Thymus (tissue), 11 donors: Measurements from ENCODE around the gene NSG2. TPM values are rescaled to one million over a fixed set of nuclear protein-coding genes. Genes with fewer than 3 reads are reported as not detected.
"Not testable (repeated sequence)": the region's sequence is repeated elsewhere in the genome, so short reads cannot be mapped to it uniquely, and the experiment has no call there.

Experiments
- DNase-seq, 9 donors: peaks; one replicate each; pipeline ENCODE4 v3.0.0-alpha.2; 2013; ENCODE audit warnings: low spot score in 9 of 9, low read depth in 6 of 9, missing footprints in 1 of 9
- H3K27ac ChIP-seq, 2 donors: one replicate each; pipeline ENCODE4 v1.5.1; 2013; ENCODE audit warnings: control low read depth in 1 of 2, low read depth in 1 of 2, low read length in 1 of 2, mild to moderate bottlenecking in 1 of 2, moderate library complexity in 1 of 2
- H3K27me3 ChIP-seq, 2 donors: one replicate each; pipeline ENCODE4 v1.5.1; 2013; ENCODE audit warnings: low read length in 1 of 2; ENCODE audit not compliant: control insufficient read depth in 2 of 2, insufficient read depth in 1 of 2
- H3K36me3 ChIP-seq, 2 donors: one replicate each; pipeline ENCODE4 v1.5.1; 2013; ENCODE audit warnings: low read length in 1 of 2, mild to moderate bottlenecking in 1 of 2, moderate library complexity in 1 of 2; ENCODE audit not compliant: control insufficient read depth in 2 of 2, insufficient read depth in 2 of 2
- H3K4me1 ChIP-seq, 2 donors: one replicate each; pipeline ENCODE4 v1.5.1; 2013; ENCODE audit warnings: low read length in 2 of 2; ENCODE audit not compliant: control insufficient read depth in 2 of 2, insufficient read depth in 2 of 2
- H3K4me3 ChIP-seq, 2 donors: one replicate each; pipeline ENCODE4 v1.5.1; 2013; ENCODE audit warnings: low read length in 2 of 2, control low read depth in 1 of 2, mild to moderate bottlenecking in 1 of 2
- H3K9me3 ChIP-seq, 2 donors: one replicate each; pipeline ENCODE4 v1.5.1; 2013; ENCODE audit warnings: low read length in 1 of 2, mild to moderate bottlenecking in 1 of 2; ENCODE audit not compliant: control insufficient read depth in 2 of 2, insufficient read depth in 1 of 2
- WGBS: extraction: QIAGEN DNeasy Blood & Tissue Kit; methylation state at CpG from one replicate; pipeline ENCODE4 v1.1.7; 2013; 5-methylcytosine and 5-hydroxymethylcytosine counted together
- polyA plus RNA-seq: library from polyadenylated mRNA; stranded (reverse); fragments of 200-250 nt; gene quantifications from one replicate; pipeline ENCODE4 v1.2.3, GENCODE V29; 2013
- total RNA-seq: library from RNA; stranded (reverse); fragments of 120-200 nt; gene quantifications from one replicate; pipeline ENCODE4 v1.2.4, GENCODE V29; 2013
- donor health status: healthy.

NSG2 gene
- total and polyA plus RNA-seq, 2 donors, result 0.05 to 0.41 TPM

DNA sequence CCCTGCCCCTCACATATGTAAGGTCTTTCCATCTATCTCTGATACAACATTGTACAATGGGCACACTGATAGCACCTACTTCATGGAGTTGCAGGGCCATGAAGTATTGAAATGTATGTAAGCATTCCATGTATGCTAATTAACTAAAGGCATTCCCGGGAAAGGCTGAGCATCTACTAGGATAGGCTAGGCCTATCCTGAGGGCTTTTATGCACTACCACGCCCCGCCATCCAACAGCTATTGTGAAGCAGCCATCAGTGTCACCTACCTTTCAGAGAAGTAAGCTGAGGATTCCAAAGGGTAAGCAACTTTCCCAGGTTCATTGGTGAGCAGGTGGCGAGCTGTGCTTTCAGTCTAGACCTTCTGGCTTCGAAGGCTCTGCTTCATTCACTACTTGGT lies 47.6 kb downstream of the NSG2 start:
- 83% methylated on average over 5 of the region's 5 CpGs for WGBS
- no peaks in the 10 kb centered on the region for H3K27me3 ChIP-seq
- DNase-seq, result no peak

DNA sequence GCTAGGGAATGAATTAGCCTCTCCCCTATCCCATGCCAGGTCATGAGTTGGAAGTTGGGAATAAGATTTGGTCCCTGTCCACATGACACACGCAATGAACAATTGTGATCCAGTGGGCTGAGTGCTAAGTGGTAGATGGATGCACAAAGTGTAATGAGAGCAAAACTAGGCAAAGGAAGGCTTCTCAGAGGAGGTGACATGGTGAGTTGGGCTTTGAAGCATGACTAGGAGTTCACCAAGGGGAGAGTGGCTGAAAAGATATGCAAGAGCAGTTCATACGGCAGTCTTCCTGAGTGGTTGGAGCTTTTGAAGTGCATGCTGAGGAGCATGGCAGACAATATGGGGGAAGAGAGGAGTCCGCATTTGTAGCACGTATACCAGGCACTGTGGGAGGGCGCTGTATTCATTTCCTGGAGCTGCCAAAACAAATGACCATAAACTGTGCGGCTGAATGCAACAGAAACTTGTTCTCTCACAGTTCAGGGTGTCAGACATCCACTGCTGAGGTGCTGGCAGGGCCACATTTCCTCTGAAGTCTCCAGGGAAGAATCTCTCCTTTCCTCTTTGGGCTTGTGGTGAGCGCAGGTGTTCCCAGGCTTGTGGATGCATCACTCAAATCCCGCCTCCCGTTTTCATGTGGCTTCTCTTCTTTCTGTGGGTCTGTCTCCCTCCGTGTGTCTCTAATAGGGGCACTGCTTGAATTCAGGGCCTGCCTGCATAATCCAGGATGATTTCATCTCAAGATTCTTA lies 49.5 kb downstream of the NSG2 start:
- DNase-seq, result no peak
- H3K27me3 ChIP-seq, result no peaks in the 10 kb centered on the region
- H3K4me1 ChIP-seq, result no peaks in the 10 kb centered on the region
- 63% methylated on average over 10 of the region's 10 CpGs for WGBS
- H3K27ac ChIP-seq, result no peak overlapping the region
- no peak overlapping the region for H3K4me3 ChIP-seq
- H3K9me3 ChIP-seq, result no peaks in the 10 kb centered on the region
- no peaks in the 10 kb centered on the region for H3K36me3 ChIP-seq

More for the DNA sequence above, 47.6 kb downstream of the NSG2 start:
- Histone ChIP-seq H3K27ac (no peak overlapping the region), H3K36me3 (no peaks in the 10 kb centered on the region), H3K4me1 (no peaks in the 10 kb centered on the region), H3K4me3 (no peak overlapping the region), H3K9me3 (no peaks in the 10 kb centered on the region)

- Histone ChIP-seq H3K9me3 (no peaks in the 10 kb centered on the region), H3K4me1 (no peaks in the 10 kb centered on the region), H3K36me3 (no peaks in the 10 kb centered on the region), H3K4me3 (no peak overlapping the region), H3K27me3 (no peaks in the 10 kb centered on the region), H3K27ac (no peak overlapping the region)
- no peak for DNase-seq
- 79% methylated on average over 6 of the region's 6 CpGs for WGBS
These were observed 51.1 kb downstream of the NSG2 start for GRCh38 chr5:174096619-174097018.

- Histone ChIP-seq H3K4me1 (no peaks in the 10 kb centered on the region), H3K27ac (no peak overlapping the region), H3K4me3 (no peak overlapping the region), H3K9me3 (no peaks in the 10 kb centered on the region), H3K27me3 (no peaks in the 10 kb centered on the region), H3K36me3 (no peaks in the 10 kb centered on the region)
- DNase-seq, result no peak
- WGBS, result 91% methylated on average over 4 of the region's 4 CpGs
These were observed 52.1 kb downstream of the NSG2 start for GRCh38 chr5:174097486-174098185.

GRCh38 chr5:174098694-174099093 lies 53.2 kb downstream of the NSG2 start:
- H3K9me3 ChIP-seq, result no peaks in the 10 kb centered on the region

DNA sequence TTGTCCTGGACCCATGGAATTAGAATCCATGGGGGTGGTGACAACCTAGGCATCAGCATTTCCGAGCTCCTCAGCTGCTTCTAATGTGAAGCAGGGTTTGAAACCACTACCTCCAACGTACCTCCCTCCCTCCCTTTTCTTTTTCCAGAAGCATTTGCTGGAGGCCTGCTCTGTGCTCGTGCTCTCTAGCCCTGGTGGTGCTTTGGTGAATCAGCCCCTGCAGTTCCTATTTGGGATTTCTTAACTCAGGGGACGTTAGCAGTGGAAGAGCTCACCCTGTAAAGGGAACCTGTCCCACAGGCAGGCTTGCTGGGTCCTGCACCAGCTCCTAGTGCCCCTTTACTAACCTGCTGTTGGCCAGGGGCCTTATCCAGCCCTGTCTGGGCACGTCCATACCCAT lies 55.0 kb downstream of the NSG2 start:
- Histone ChIP-seq H3K27ac (no peak overlapping the region), H3K4me1 (no peaks in the 10 kb centered on the region), H3K9me3 (no peaks in the 10 kb centered on the region), H3K27me3 (no peaks in the 10 kb centered on the region), H3K36me3 (no peaks in the 10 kb centered on the region), H3K4me3 (no peak overlapping the region)
- no peak for DNase-seq
- WGBS, result 61% methylated on average over 5 of the region's 5 CpGs

More at GRCh38 chr5:174098694-174099093, 53.2 kb downstream of the NSG2 start:
- H3K27me3 ChIP-seq, result no peaks in the 10 kb centered on the region
- H3K27ac ChIP-seq, result no peak overlapping the region
- no peak overlapping the region for H3K4me3 ChIP-seq
- no peak for DNase-seq
- 92% methylated on average over 15 of the region's 15 CpGs for WGBS
- H3K4me1 ChIP-seq, result no peaks in the 10 kb centered on the region
- H3K36me3 ChIP-seq, result no peaks in the 10 kb centered on the region

GRCh38 chr5:174101195-174101730 lies 55.8 kb downstream of the NSG2 start:
- WGBS, result 71% methylated on average over 6 of the region's 6 CpGs
- no peaks in the 10 kb centered on the region for H3K9me3 ChIP-seq
- DNase-seq, result no peak
- H3K4me1 ChIP-seq, result no peaks in the 10 kb centered on the region
- H3K4me3 ChIP-seq, result no peak overlapping the region
- no peaks in the 10 kb centered on the region for H3K36me3 ChIP-seq
- no peaks in the 10 kb centered on the region for H3K27me3 ChIP-seq
- H3K27ac ChIP-seq, result no peak overlapping the region

DNA sequence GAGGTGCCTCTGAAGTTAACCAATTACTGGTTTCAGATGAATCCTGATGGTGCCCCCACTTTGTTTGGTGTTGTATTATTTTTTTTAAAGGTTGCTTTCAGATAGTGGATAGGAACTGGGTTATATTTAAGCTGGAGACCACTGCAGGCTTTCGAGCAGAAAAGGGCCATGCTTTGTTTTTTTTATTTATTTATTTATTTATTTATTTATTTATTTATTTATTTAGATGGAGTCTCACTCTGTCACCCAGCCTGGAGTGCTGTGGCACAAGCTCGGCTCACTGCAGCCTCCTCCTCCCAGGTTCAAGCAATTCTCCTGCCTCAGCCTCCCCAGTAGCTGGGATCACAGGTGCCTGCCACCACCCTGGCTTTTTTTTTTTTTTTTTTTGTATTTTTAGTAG lies 57.1 kb downstream of the NSG2 start:
- not testable (repeated sequence) for H3K4me1 ChIP-seq, H3K27me3 ChIP-seq, H3K36me3 ChIP-seq, DNase-seq, H3K9me3 ChIP-seq, H3K4me3 ChIP-seq, H3K27ac ChIP-seq
- WGBS, result 93% methylated on average over 2 of the region's 2 CpGs

DNA sequence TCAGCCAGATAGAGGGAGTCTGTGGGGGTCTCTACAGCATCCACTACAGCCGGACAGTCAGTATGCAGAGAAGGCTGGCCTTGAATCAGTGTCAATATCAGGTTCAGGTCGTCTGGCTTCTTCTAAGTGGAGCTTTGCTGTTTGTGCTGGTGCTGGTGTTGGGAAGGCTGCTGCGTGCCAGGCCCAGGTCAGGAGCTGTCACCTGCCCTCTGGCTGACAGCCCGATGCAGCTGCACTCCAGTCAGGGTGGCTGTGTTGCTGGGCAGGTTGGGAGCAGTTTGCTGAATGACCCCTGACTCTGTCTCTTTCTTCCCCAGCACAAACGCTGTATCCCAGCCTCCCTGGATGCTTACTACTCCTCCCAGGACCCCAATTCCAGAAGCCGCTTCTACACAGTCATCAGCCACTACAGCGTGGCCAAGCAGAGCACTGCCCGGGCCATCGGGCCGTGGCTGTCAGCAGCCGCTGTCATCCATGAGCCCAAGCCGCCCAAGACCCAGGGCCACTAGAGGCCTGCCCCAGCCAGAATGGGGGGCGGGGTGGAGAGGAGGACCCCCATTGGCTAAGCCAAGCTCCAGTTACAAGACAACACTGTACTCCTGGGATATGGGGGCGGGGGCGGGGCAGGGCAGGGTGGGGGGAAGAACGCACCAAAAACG lies 61.6 kb downstream of the NSG2 start:
- no peaks in the 10 kb centered on the region for H3K4me1 ChIP-seq
- H3K4me3 ChIP-seq, result no peak overlapping the region
- H3K27me3 ChIP-seq, result no peaks in the 10 kb centered on the region
- H3K9me3 ChIP-seq, result no peaks in the 10 kb centered on the region
- 81% methylated on average over 17 of the region's 17 CpGs for WGBS
- DNase-seq, result no peak
- H3K36me3 ChIP-seq, result no peaks in the 10 kb centered on the region
- no peak overlapping the region for H3K27ac ChIP-seq
